ENCODE data around the gene ARF3. TPM values are rescaled to one million over a fixed set of nuclear protein-coding genes. Genes with fewer than 3 reads are reported as not detected.

The ARF3 gene
- total and polyA plus RNA-seq, 2 of the 13 experiments (the other 11 are each of a cell fraction or from before 2014, with no cell fraction given): 53.8 to 57.9 TPM

DNA sequence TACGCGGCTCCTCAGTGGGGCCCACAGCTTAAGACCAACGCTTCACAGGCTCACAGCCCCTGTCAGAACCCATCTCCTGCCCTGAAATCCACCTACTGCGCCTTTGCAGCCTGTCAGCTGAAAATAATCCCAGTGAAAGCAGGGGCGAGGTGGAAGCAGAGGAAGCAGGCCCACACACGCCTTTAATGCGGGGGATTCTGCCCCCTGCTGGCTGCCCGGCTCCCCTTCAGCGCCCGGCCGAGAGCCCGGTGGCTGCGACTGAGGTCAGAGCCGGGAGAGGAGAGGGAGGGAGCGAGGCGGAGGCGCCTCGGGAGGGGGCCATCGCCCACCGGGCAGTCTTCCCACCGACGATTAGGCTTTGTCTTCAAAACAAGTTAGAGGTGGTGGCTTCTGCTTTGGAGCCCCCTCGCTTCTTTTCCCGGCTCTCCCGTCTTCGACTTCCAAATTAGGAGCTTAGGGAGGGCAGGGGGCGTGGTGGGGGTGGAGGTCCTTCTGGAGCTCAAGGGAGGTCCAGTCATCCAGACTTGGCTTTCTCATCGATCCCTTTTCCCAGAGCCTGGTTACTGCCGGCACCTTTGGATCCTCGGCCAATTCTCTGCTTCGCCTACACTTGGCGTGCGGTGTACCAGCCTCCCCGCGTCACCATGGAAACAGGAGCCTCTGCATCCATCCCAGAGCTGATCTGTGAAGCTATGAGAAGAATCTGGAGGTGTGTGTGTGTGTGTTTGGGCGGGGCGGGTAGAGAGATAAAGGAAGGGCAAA, 66.4 kb downstream of the ARF3 start (continued):
- TF ChIP-seq, protein P1, sequence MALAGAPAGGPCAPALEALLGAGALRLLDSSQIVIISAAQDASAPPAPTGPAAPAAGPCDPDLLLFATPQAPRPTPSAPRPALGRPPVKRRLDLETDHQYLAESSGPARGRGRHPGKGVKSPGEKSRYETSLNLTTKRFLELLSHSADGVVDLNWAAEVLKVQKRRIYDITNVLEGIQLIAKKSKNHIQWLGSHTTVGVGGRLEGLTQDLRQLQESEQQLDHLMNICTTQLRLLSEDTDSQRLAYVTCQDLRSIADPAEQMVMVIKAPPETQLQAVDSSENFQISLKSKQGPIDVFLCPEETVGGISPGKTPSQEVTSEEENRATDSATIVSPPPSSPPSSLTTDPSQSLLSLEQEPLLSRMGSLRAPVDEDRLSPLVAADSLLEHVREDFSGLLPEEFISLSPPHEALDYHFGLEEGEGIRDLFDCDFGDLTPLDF (CRISPR knock-in tag; IDR thresholded peaks at IDR 0.05): no peak
- TF ChIP-seq SOX5 (CRISPR knock-in tag; IDR thresholded peaks at IDR 0.05; ENCODE audit: borderline replicate concordance): peak; percentile 28; the same call in 1 of the 2 replicates
- TF ChIP-seq, protein P2, sequence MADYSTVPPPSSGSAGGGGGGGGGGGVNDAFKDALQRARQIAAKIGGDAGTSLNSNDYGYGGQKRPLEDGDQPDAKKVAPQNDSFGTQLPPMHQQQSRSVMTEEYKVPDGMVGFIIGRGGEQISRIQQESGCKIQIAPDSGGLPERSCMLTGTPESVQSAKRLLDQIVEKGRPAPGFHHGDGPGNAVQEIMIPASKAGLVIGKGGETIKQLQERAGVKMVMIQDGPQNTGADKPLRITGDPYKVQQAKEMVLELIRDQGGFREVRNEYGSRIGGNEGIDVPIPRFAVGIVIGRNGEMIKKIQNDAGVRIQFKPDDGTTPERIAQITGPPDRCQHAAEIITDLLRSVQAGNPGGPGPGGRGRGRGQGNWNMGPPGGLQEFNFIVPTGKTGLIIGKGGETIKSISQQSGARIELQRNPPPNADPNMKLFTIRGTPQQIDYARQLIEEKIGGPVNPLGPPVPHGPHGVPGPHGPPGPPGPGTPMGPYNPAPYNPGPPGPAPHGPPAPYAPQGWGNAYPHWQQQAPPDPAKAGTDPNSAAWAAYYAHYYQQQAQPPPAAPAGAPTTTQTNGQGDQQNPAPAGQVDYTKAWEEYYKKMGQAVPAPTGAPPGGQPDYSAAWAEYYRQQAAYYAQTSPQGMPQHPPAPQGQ (CRISPR knock-in tag; IDR thresholded peaks at IDR 0.05; ENCODE audit: borderline replicate concordance): no peak
- TF ChIP-seq ZNF629 (CRISPR knock-in tag; conservative IDR thresholded peaks at IDR 0.05): no peak
- no peak for TF ChIP-seq NR2F6 (IDR thresholded peaks at IDR 0.05)
- TF ChIP-seq NR2F6 (CRISPR knock-in tag; IDR thresholded peaks at IDR 0.05): peak; percentile 56; the same call in 1 of the 2 replicates
- TF ChIP-seq, protein P3, sequence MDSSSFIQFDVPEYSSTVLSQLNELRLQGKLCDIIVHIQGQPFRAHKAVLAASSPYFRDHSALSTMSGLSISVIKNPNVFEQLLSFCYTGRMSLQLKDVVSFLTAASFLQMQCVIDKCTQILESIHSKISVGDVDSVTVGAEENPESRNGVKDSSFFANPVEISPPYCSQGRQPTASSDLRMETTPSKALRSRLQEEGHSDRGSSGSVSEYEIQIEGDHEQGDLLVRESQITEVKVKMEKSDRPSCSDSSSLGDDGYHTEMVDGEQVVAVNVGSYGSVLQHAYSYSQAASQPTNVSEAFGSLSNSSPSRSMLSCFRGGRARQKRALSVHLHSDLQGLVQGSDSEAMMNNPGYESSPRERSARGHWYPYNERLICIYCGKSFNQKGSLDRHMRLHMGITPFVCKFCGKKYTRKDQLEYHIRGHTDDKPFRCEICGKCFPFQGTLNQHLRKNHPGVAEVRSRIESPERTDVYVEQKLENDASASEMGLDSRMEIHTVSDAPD (CRISPR knock-in tag; IDR thresholded peaks at IDR 0.05): no peak
- TF ChIP-seq ZNF24 (IDR thresholded peaks at IDR 0.05): no peak
- TF ChIP-seq ZFP82 (CRISPR knock-in tag; IDR thresholded peaks at IDR 0.05; ENCODE audit: borderline replicate concordance): no peak
- no peak for TF ChIP-seq ATF5 (CRISPR knock-in tag; IDR thresholded peaks at IDR 0.05; ENCODE audit: low read depth)
- peak; percentile 64; the same call in 1 of the 2 replicates for TF ChIP-seq TFAP4 (IDR thresholded peaks at IDR 0.05; ENCODE audit: borderline replicate concordance, low read depth)
- TF ChIP-seq DZIP1 (CRISPR knock-in tag; IDR thresholded peaks at IDR 0.05): no peak
- peak; percentile 61; the same call in 1 of the 2 replicates for TF ChIP-seq ZNF292 (CRISPR knock-in tag; IDR thresholded peaks at IDR 0.05; ENCODE audit: borderline replicate concordance, low read depth)
- no peak for TF ChIP-seq NCOA2 (CRISPR knock-in tag; IDR thresholded peaks at IDR 0.05)
- TF ChIP-seq RCOR2 (CRISPR knock-in tag; IDR thresholded peaks at IDR 0.05): 0 out of 2 replicates have a peak, but pooled peaks have one; percentile 28
- TF ChIP-seq RNF2 (conservative IDR thresholded peaks at IDR 0.05; ENCODE audit: low read depth): no peak
- TF ChIP-seq, protein P4, sequence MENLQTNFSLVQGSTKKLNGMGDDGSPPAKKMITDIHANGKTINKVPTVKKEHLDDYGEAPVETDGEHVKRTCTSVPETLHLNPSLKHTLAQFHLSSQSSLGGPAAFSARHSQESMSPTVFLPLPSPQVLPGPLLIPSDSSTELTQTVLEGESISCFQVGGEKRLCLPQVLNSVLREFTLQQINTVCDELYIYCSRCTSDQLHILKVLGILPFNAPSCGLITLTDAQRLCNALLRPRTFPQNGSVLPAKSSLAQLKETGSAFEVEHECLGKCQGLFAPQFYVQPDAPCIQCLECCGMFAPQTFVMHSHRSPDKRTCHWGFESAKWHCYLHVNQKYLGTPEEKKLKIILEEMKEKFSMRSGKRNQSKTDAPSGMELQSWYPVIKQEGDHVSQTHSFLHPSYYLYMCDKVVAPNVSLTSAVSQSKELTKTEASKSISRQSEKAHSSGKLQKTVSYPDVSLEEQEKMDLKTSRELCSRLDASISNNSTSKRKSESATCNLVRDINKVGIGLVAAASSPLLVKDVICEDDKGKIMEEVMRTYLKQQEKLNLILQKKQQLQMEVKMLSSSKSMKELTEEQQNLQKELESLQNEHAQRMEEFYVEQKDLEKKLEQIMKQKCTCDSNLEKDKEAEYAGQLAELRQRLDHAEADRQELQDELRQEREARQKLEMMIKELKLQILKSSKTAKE (CRISPR knock-in tag; IDR thresholded peaks at IDR 0.05; ENCODE audit: borderline replicate concordance): no peak
- TF ChIP-seq ZNF782 (CRISPR knock-in tag; IDR thresholded peaks at IDR 0.05; ENCODE audit: borderline replicate concordance): no peak

Data from HepG2 (cell line).